Calu3 (cell line): Measurements from ENCODE around the gene METTL25. TPM values are rescaled to one million over a fixed set of nuclear protein-coding genes. Genes with fewer than 3 reads are reported as not detected.

Source experiments
- BruUV-seq: library from RNA; stranded (reverse); fragments of 400-500 nt; replicated peaks from 2 replicates; lab custom pipeline; 2021; lab: Mats Ljungman, UMichigan
- CTCF ChIA-PET: fragments of 300-600 bp; sonication (Branson Sonifier 250); formaldehyde crosslinking; loops from one replicate; lab custom pipeline; 2022; ENCODE audit warnings: antibody characterized with exemption; lab: Charles Lee
- DNase-seq: peaks from one replicate; pipeline ENCODE4 v3.0.0; 2022
- H3K27ac Mint-ChIP-seq: one replicate; pipeline ENCODE4 v1.8.0; 2022; ENCODE audit warnings: mixed read lengths; ENCODE audit not compliant: unreplicated experiment
- H3K27me3 Mint-ChIP-seq: one replicate; pipeline ENCODE4 v1.8.0; 2022; ENCODE audit warnings: mixed read lengths; ENCODE audit not compliant: unreplicated experiment
- H3K36me3 Mint-ChIP-seq: one replicate; pipeline ENCODE4 v1.8.0; 2022; ENCODE audit warnings: mild to moderate bottlenecking, moderate library complexity, mixed read lengths; ENCODE audit not compliant: insufficient read depth, unreplicated experiment
- H3K4me1 Mint-ChIP-seq: one replicate; pipeline ENCODE4 v1.8.0; 2022; ENCODE audit warnings: mild to moderate bottlenecking, low read depth, mixed read lengths; ENCODE audit not compliant: unreplicated experiment
- H3K4me3 Mint-ChIP-seq: one replicate; pipeline ENCODE4 v1.8.0; 2022; ENCODE audit warnings: mild to moderate bottlenecking, low read depth, moderate library complexity, mixed read lengths; ENCODE audit not compliant: unreplicated experiment
- H3K9me3 Mint-ChIP-seq: one replicate; pipeline ENCODE4 v1.8.0; 2022; ENCODE audit warnings: low read depth, mixed read lengths; ENCODE audit not compliant: unreplicated experiment
- intact Hi-C: fragments of 100-400 bp; cut with micrococcal nuclease; formaldehyde crosslinking; loops from one replicate; pipeline ENCODE4 v1.10.0; 2022; ENCODE audit not compliant: unreplicated experiment
- total RNA-seq: library from RNA; stranded (reverse); gene quantifications from 2 replicates; pipeline ENCODE4 v1.2.3, GENCODE V29; 2022
- TF ChIP-seq, protein P1 (sequence below): fragments of 200-600 bp; IDR thresholded peaks from one replicate; pipeline ENCODE4 v1.8.0; 2022; ENCODE audit warnings: antibody characterized with exemption; ENCODE audit not compliant: unreplicated experiment

The METTL25 gene
- total RNA-seq, 1 experiment from 2014 or later, result 6.7 TPM

DNA sequence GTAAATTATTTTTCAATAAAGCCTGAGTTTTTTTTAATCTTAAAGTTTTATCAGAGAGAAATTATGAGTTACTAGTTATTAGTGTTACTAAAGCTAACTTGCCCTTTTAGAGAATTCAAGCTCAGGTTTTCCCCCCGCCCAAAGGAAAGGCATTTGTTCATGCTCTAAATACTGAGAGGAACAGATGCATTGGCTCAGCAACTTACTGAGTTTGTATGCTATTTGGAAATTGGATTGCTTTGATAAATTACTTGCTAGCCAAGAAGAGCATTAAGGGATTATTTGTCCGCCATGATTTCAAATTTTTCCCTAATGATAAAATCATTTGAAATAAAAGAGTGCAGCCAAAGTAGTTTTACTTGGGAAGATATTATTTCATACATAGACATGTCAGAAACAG, 149.4 kb downstream of the METTL25 start:
- Mint-ChIP-seq H3K9me3 (no peaks in the 10 kb centered on the region), H3K4me3 (no peak overlapping the region), H3K36me3 (no peaks in the 10 kb centered on the region), H3K4me1 (no peaks in the 10 kb centered on the region), H3K27me3 (no peaks in the 10 kb centered on the region), H3K27ac (no peak overlapping the region)
- CTCF ChIA-PET, result no interaction called here
- DNase-seq, result no peak
- intact Hi-C loops, result no loop called here
- TF ChIP-seq, protein P1, sequence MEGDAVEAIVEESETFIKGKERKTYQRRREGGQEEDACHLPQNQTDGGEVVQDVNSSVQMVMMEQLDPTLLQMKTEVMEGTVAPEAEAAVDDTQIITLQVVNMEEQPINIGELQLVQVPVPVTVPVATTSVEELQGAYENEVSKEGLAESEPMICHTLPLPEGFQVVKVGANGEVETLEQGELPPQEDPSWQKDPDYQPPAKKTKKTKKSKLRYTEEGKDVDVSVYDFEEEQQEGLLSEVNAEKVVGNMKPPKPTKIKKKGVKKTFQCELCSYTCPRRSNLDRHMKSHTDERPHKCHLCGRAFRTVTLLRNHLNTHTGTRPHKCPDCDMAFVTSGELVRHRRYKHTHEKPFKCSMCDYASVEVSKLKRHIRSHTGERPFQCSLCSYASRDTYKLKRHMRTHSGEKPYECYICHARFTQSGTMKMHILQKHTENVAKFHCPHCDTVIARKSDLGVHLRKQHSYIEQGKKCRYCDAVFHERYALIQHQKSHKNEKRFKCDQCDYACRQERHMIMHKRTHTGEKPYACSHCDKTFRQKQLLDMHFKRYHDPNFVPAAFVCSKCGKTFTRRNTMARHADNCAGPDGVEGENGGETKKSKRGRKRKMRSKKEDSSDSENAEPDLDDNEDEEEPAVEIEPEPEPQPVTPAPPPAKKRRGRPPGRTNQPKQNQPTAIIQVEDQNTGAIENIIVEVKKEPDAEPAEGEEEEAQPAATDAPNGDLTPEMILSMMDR, result no peak
- no TSS peak for BruUV-seq

DNA sequence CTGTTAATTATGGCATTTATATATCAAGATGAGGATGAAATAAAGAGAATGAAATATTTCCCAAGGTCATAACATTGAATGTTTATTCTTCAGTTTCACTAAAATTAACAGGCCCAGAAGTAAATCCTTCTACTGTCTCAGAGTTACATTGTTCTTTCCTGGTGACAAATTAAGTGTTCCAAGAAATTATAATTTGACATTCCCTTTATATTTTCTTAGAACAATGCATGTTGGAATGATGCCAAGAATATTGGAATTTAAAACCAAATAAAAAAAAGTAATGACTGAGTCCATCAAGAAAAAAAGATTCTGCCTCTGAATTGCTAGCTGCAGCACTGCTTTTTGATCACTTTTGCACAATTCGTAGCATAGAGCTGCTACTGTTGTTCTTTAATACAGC, 152.1 kb downstream of the METTL25 start:
- Mint-ChIP-seq H3K27me3 (no peaks in the 10 kb centered on the region), H3K4me1 (no peaks in the 10 kb centered on the region), H3K4me3 (no peak overlapping the region), H3K27ac (no peak overlapping the region), H3K9me3 (no peaks in the 10 kb centered on the region), H3K36me3 (no peaks in the 10 kb centered on the region)
- intact Hi-C loops, result no loop called here
- TF ChIP-seq, protein P1, result no peak
- BruUV-seq, result no TSS peak
- DNase-seq, result no peak
- CTCF ChIA-PET, result no interaction called here

DNA sequence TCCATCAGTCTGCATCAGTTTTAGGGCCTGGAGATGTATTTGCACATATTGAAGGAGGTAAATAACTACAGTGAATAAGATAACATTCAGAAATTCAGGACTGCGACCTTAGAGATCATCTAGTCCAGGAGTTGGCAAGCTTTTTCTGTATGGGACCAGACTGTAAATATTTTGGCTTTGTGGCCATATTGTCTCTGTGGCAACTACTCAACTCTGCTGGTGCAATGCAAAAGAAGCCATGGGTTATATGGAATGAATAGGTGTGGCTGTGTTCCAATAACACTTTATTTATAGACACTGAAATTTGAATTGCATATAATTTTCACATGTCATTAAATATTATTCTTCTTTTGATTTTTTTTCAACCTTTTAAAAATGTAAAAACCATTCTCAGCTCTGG, 156.6 kb downstream of the METTL25 start:
- Mint-ChIP-seq H3K9me3 (no peaks in the 10 kb centered on the region), H3K27me3 (no peaks in the 10 kb centered on the region), H3K4me1 (no peaks in the 10 kb centered on the region), H3K36me3 (no peaks in the 10 kb centered on the region), H3K27ac (no peak overlapping the region), H3K4me3 (no peak overlapping the region)
- CTCF ChIA-PET, result no interaction called here
- intact Hi-C loops, result no loop called here
- DNase-seq, result no peak
- BruUV-seq, result no TSS peak
- TF ChIP-seq, protein P1, result no peak

DNA sequence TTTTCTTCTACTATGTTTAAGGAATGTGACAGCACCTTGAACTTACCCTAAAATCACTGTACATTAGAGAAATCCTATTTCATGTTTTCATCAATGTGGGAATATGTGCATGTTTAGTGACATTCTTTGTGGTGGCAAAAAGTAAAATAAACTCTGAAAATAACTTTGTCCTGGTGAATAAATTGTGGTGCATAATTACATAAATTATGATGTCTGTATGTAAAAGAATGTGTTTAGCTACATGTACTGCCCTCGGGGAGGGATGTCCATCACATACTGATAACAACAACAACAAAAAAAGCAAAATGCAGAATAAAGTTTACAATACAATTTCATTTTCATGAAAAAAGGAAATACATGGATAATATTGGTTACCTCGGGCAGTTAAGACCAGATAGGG, 157.3 kb downstream of the METTL25 start:
- TF ChIP-seq, protein P1, result no peak
- H3K9me3 Mint-ChIP-seq, result no peaks in the 10 kb centered on the region
- BruUV-seq, result no TSS peak
- H3K36me3 Mint-ChIP-seq, result no peaks in the 10 kb centered on the region
- CTCF ChIA-PET, result no interaction called here
- no peak overlapping the region for H3K4me3 Mint-ChIP-seq
- no peak for DNase-seq
- no peaks in the 10 kb centered on the region for H3K4me1 Mint-ChIP-seq
- intact Hi-C loops, result loop anchor here (2.0 kb wide), 1 partner anchor 131 kb away; no protein-coding TSS in a partner anchor
- no peaks in the 10 kb centered on the region for H3K27me3 Mint-ChIP-seq
- no peak overlapping the region for H3K27ac Mint-ChIP-seq
